Ascending aorta (tissue), 2 donors: ENCODE results near the gene KCNG1. TPM values are rescaled to one million over a fixed set of nuclear protein-coding genes. Genes with fewer than 3 reads are reported as not detected.
A peak's percentile ranks its signal among the peaks of the same experiment; 100 is the strongest.

Experiments used
- DNase-seq, 2 donors: peaks; one replicate each; pipeline ENCODE4 v3.0.0-alpha.2; 2019; ENCODE audit warnings: low spot score in 2 of 2
- H3K27ac ChIP-seq, 2 donors: fragments of 200-600 bp; sonication (generic); one replicate each; pipeline ENCODE4 v1.5.1; 2016 to 2017; ENCODE audit warnings: mild to moderate bottlenecking in 1 of 2
- H3K27me3 ChIP-seq: fragments of 200-600 bp; sonication (generic); one replicate; pipeline ENCODE4 v1.5.1; 2017
- H3K36me3 ChIP-seq, 2 donors: fragments of 200-600 bp; sonication (generic); one replicate each; pipeline ENCODE4 v1.5.1; 2016
- H3K4me1 ChIP-seq, 2 donors: fragments of 200-600 bp; sonication (generic); one replicate each; pipeline ENCODE4 v1.5.1; 2016 to 2017; ENCODE audit warnings: mild to moderate bottlenecking in 1 of 2
- H3K4me3 ChIP-seq, 2 donors: fragments of 200-600 bp; sonication (generic); one replicate each; pipeline ENCODE4 v1.5.1; 2016 to 2017; ENCODE audit warnings: mild to moderate bottlenecking in 1 of 2
- H3K9me3 ChIP-seq, 2 donors: fragments of 200-600 bp; sonication (generic); one replicate each; pipeline ENCODE4 v1.5.1; 2016
- intact Hi-C: fragments of 100-400 bp; cut with DNase I; formaldehyde crosslinking; loops from one replicate; pipeline ENCODE4 v1.15.1; 2023
- total RNA-seq: library from RNA; depleted of rRNA; stranded (reverse); fragments of >200 nt; gene quantifications from one replicate; pipeline ENCODE4 v1.1.0, GENCODE V29; 2016
- TF ChIP-seq, protein P1 (sequence below), 3 experiments: fragments of 200-600 bp in 2 of 3; fragments of 450-650 bp in 1 of 3; sonication (generic) in 2 of 3; IDR thresholded peaks; one replicate each; pipeline ENCODE4 v1.5.1; 2016 to 2019; ENCODE audit warnings: antibody characterized with exemption in 3 of 3, mild to moderate bottlenecking in 1 of 3, moderate library complexity in 1 of 3

The KCNG1 gene
- total RNA-seq, 1 donor from 2014 or later, result 6.6 TPM

DNA sequence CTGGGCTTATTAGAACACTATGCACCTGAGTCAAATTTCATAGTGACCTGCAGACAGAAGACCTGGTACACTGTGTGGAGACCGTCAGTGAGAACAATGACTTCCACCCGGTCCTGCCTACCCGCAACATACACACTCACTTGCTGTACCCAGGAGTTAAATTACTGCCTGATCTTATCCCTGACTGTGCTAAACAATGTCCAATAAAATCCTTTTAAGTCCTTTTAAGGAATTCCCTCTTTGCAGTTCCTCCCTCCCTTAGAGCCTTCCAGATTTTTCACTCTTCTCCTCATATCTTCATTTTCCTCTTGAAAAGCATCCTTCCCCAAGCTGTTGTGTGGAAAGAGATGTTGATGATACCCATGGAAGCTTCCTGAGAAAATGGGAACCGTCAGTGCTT lies 3.4 kb upstream of the KCNG1 start:
- no peak overlapping the region for H3K27ac ChIP-seq
- H3K4me1 ChIP-seq, result peaks cover 0 to 4% of the 10 kb centered on the region in 2 donors
- TF ChIP-seq, protein P1, sequence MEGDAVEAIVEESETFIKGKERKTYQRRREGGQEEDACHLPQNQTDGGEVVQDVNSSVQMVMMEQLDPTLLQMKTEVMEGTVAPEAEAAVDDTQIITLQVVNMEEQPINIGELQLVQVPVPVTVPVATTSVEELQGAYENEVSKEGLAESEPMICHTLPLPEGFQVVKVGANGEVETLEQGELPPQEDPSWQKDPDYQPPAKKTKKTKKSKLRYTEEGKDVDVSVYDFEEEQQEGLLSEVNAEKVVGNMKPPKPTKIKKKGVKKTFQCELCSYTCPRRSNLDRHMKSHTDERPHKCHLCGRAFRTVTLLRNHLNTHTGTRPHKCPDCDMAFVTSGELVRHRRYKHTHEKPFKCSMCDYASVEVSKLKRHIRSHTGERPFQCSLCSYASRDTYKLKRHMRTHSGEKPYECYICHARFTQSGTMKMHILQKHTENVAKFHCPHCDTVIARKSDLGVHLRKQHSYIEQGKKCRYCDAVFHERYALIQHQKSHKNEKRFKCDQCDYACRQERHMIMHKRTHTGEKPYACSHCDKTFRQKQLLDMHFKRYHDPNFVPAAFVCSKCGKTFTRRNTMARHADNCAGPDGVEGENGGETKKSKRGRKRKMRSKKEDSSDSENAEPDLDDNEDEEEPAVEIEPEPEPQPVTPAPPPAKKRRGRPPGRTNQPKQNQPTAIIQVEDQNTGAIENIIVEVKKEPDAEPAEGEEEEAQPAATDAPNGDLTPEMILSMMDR (IDR thresholded peaks at IDR 0.05), result no peak
- H3K27me3 ChIP-seq, result peaks cover 11% of the 10 kb centered on the region
- no peaks in the 10 kb centered on the region for H3K9me3 ChIP-seq
- H3K36me3 ChIP-seq, result no peaks in the 10 kb centered on the region
- no peak overlapping the region for H3K4me3 ChIP-seq
- intact Hi-C loops, result no loop called here
- DNase-seq, result no peak

- peaks cover 11% of the 10 kb centered on the region for H3K27me3 ChIP-seq
- peaks cover 0 to 4% of the 10 kb centered on the region in 2 donors for H3K4me1 ChIP-seq
- DNase-seq, result no peak
- H3K9me3 ChIP-seq, result no peaks in the 10 kb centered on the region
- intact Hi-C loops, result no loop called here
- no peak overlapping the region for H3K27ac ChIP-seq
- no peaks in the 10 kb centered on the region for H3K36me3 ChIP-seq
- no peak overlapping the region for H3K4me3 ChIP-seq
- TF ChIP-seq, protein P1 (IDR thresholded peaks at IDR 0.05), result no peak
Measured at GRCh38 chr20:51024761-51025160, 1.9 kb upstream of the KCNG1 start.

- H3K36me3 ChIP-seq, result no peaks in the 10 kb centered on the region
- peaks cover 0 to 4% of the 10 kb centered on the region in 2 donors for H3K4me1 ChIP-seq
- intact Hi-C loops, result no loop called here
- TF ChIP-seq, protein P1 (IDR thresholded peaks at IDR 0.05), result no peak
- H3K9me3 ChIP-seq, result no peaks in the 10 kb centered on the region
- peaks cover 11% of the 10 kb centered on the region for H3K27me3 ChIP-seq
- H3K4me3 ChIP-seq, result peak overlapping the region; percentile 45 to 63
- no peak for DNase-seq
- H3K27ac ChIP-seq, result no peak overlapping the region
Measured at GRCh38 chr20:51023617-51024155, 779 bp upstream of the KCNG1 start.

DNA sequence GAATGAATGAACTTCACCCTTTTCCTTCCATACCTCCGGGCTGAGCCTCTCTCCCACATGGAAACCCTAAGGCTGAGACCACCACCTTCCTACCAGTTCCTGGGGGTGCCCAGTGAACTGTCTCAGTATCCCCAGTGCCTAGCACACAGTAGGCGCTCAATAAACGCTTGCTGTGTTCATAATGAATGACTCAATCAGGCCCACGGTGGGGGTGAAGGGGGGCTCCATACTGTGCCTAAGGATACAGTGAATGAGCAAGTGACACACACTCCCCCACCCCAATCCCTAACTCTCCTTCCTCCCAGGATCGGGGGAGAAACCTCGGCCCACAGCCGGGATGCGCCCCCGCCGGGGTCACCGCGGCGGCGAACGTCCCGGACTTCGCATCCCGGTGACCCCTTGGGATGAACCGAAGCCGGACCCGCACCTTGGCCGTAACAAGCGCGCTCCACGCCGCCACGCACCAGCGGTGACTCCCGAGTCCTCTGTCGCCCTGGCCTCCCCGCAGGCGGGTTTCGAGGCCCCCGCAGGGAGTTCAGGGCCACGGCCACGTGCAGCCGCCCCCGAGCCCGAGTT lies 592 bp downstream of the KCNG1 start:
- Histone ChIP-seq H3K36me3 (no peaks in the 10 kb centered on the region), H3K27me3 (peaks cover 11% of the 10 kb centered on the region), H3K9me3 (no peaks in the 10 kb centered on the region), H3K4me3 (peak overlapping the region; percentile 45 to 63), H3K27ac (no peak overlapping the region), H3K4me1 (peaks cover 0 to 4% of the 10 kb centered on the region in 2 donors)
- intact Hi-C loops, result no loop called here
- TF ChIP-seq, protein P1 (IDR thresholded peaks at IDR 0.05), result no peak
- no peak for DNase-seq

GRCh38 chr20:51021067-51022025 lies 1.6 kb downstream of the KCNG1 start:
- TF ChIP-seq, protein P1 (IDR thresholded peaks at IDR 0.05), result no peak
- H3K36me3 ChIP-seq, result no peaks in the 10 kb centered on the region
- H3K27me3 ChIP-seq, result peaks cover 11% of the 10 kb centered on the region
- no peak for DNase-seq
- H3K4me1 ChIP-seq, result peaks cover 0 to 4% of the 10 kb centered on the region in 2 donors
- no peak overlapping the region for H3K4me3 ChIP-seq
- intact Hi-C loops, result no loop called here
- H3K27ac ChIP-seq, result no peak overlapping the region
- no peaks in the 10 kb centered on the region for H3K9me3 ChIP-seq
